SW480 (cell line): ENCODE measurements around the gene CLEC1A.

Source experiments
- DNase-seq: peaks from one replicate; pipeline ENCODE4 v3.0.0-alpha.2; 2016; ENCODE audit warnings: low spot score

Gene CLEC1A

GRCh38 chr12:10101042-10101579 lies 2.3 kb upstream of the CLEC1A start:
- DNase-seq: no peak

- no peak for DNase-seq
Observed at GRCh38 chr12:10097521-10097920, 1.3 kb downstream of the CLEC1A start.

DNA sequence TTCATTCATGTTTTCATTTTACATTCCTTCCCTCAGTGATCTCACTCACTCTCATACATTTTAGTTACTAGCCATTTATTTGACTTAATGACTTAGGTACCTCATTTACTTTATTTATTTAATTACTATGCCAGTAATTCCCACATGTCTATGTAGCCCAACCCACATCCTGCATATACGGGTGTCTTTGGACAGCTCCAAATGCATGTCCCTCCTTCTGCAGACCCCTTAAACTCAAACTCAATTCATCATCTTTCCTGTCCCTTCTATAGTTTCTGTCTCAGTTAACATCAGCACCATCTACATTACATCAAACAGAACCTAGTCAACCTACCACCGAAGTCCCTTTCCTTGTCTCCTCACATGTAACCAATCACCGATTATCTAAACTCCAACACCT lies 2.8 kb downstream of the CLEC1A start:
- DNase-seq: no peak

GRCh38 chr12:10094646-10095395 lies 4.0 kb downstream of the CLEC1A start:
- no peak for DNase-seq

- DNase-seq: no peak
Observed at GRCh38 chr12:10088955-10089900, 9.6 kb downstream of the CLEC1A start.

DNA sequence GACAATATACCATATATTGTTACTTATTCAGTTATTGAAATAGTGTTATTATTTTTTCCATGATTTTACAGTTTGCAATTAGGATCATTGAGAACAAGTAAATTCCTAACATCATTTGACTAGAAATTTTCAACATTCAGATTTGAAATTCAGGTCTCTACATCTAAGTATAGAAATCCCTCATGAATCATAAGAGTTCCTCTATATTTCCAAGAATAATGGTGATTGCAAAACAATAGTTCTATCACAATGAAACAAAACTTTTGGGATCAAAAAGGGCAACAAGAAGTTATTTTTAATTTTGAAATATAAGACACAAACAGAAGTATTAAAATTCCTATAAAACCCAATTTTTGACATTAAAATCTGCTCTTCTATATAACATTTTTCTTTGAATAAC lies 10.8 kb downstream of the CLEC1A start:
- DNase-seq: no peak

DNA sequence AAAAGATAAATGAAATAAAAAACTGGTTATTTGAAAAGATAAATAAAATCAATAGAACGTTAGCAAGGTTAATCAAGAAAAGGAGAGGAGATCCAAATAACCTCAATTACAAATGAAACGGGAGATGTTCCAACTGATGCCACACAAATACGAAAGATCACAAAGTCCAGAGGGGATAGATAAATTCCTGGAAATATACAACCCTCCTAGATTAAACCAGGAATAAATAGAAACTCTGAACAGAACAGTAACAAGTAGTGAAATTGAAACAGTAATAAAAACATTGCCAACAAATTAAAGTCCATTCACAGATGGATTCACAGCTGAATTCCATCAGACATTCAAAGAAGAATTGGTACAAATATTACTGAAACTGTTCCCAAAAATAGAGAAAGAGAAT lies 12.4 kb downstream of the CLEC1A start:
- no peak for DNase-seq

GRCh38 chr12:10084733-10085132 lies 14.1 kb downstream of the CLEC1A start:
- DNase-seq: no peak

GRCh38 chr12:10082117-10082874 lies 16.5 kb downstream of the CLEC1A start:
- no peak for DNase-seq

- no peak for DNase-seq
Observed at GRCh38 chr12:10075451-10075850, 23.3 kb downstream of the CLEC1A start.

DNA sequence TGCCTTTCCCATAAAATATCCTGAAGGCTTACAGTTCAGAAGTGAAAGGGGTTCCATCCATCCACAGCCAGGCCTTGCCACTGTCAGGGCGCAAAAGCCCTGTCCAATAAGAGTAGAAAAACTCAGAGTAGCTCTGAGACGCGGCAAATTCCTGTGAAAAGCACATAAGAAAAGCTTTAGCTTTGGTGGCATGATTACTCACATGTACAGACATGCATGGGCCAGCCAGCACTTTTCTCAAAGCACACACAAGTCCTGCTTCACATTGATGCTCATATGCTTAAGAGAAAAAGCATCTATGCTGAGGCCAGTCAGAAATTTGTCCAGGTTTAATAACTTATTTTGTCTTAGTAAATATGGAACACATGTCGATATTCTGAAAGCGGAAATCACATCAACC lies 25.5 kb downstream of the CLEC1A start:
- DNase-seq: no peak

- no peak for DNase-seq
Observed at GRCh38 chr12:10072131-10072530, 26.7 kb downstream of the CLEC1A start.

GRCh38 chr12:10070380-10070779 lies 28.4 kb downstream of the CLEC1A start:
- no peak for DNase-seq

- DNase-seq: no peak
Observed at GRCh38 chr12:10069976-10070375, 28.8 kb downstream of the CLEC1A start.

DNA sequence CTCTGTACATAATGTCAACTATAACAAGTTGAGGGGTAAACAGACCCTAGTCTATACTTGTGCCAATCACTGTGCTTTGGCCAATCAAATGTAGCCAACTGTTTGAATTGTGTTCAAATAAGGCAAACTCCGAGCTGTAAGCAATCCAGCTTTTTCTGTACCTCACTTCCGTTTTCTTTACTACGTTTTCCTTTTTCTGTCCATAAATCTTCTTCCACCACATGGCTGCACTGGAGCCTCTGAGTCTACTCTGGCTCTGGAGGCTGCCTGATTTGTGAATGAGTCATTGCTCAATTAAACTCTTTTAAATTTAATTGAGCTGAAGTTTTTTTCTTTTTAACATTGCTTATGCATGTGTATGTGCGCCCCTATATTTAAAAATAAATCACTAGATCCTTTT lies 29.7 kb downstream of the CLEC1A start:
- DNase-seq: no peak

GRCh38 chr12:10068644-10069043 lies 30.1 kb downstream of the CLEC1A start:
- no peak for DNase-seq

DNA sequence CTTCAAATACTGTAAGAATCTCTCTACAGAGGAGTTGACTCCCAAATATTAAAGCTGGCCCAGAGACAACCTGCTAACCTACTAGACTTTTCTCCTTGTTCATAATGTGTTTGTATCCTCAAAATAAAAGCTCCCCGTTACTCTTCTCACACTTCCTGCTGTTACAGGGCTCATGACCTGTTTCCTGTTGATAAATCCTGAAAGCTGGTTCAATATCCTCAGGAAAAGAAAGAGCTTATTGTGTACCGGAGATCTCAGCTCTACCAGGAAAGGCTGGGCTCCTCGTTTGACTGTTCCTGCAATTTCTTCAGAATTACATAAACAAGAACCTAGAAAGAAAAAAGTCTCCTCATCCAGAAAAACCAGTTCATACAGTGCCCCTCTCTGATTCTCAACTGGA lies 30.8 kb downstream of the CLEC1A start:
- DNase-seq: no peak

DNA sequence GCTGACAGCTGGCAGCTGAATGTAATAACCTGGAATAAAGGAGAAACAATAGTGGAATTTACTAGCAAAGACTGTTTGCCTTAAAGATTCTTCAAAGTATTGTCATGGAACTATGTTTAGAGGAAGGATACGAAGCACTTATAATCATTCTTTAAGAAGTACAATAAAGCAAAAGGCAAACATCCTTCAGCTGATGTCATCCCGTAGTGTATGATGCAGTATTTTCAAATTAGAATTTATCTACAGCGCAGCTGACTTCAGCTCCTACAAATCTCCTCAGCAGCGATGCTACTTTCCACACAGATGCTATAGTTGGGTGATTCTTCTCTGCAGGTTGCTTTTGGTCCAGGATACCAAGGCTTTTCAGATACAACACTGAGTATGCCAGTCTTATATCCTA lies 31.5 kb downstream of the CLEC1A start:
- no peak for DNase-seq

DNA sequence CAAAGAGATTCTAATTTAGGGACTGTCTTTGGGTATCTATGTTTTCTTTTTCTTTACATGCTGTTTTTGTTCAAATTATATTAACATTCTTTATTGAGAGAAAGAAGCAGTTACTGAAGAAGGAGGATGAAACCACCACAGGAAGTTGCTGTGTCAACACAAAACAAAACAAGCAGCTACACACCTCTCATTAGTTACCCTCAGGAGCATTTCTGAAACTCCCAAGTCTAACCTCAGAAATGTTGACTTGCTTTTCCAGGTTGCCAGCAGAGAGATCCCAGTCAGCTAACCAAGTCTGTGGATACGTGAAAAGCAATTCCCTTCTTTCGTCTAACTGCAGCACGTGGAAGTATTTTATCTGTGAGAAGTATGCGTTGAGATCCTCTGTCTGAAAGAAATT lies 33.5 kb downstream of the CLEC1A start:
- DNase-seq: no peak

- no peak for DNase-seq
Observed at GRCh38 chr12:10058387-10058786, 40.4 kb downstream of the CLEC1A start.

DNA sequence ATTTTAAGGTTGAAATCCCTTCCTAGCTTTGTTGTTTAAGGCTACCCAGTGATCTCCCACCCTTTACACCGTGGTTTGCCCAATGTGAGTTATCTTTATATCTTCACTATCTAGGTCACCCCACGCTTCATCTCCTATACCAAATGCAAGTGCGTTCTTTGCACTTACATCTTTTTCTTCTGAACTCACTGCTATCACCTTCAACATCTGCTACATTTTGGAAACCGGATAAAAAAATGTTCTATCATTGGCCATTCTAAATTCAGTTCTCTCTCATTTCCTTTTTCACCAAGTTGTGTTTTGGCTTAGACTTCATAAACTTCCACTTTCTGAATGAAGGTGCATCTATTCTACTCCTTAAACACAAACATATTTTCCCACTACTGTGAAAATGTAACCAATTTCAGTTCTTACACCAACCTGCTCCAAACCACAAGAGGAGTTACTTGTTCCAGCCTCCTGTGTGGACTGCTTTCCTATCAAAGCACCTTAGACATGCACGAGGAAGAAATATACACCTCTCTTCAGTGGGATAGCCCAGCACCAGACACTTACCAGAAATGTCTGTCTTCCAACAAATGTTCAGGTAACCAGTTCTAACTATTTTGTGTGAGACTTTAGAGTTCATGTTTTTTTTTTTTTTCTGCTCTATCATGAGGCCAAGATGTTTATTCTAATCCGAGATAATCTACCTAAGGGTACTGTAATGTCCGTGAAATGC lies 46.4 kb downstream of the CLEC1A start:
- no peak for DNase-seq

DNA sequence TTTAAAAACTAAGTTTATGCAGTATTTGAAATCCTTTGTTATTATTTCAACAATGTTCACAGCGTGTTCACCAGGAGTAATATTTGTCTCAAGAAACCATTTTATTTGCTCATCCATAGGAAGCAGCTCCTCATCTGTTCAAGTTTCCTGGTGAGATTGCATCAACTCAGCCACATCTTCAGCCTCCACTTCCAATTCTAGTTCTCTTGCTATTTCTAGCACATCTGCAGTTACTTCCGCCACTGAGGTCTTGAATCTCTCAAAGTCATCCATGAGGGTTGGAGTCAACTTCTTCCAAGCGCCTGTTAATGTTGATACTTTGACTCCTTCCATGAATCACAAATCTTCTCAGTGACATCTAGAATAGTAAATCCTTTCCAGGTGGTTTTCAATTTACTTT lies 50.3 kb downstream of the CLEC1A start:
- no peak for DNase-seq
